Upper lobe of left lung (tissue), 6 donors: ENCODE data around the gene KCTD17. TPM values are rescaled to one million over a fixed set of nuclear protein-coding genes. Genes with fewer than 3 reads are reported as not detected.
A peak's percentile ranks its signal among the peaks of the same experiment; 100 is the strongest.

Experiments used
- ATAC-seq, 2 donors: fragments of 200-7000 bp; cut with Tn5 transposase; one replicate each; pipeline ENCODE4 v1.9.1; 2022; ENCODE audit warnings: mild to moderate bottlenecking in 2 of 2, moderate library complexity in 2 of 2; ENCODE audit not compliant: low FRiP score in 2 of 2
- DNase-seq, 2 donors: peaks; one replicate each; pipeline ENCODE4 v3.0.0-alpha.2; 2019 to 2020
- H3K27ac ChIP-seq, 4 donors: fragments of 200-600 bp; sonication (generic); one replicate each; pipeline ENCODE4 v1.5.1; 2016 to 2019
- H3K27me3 ChIP-seq, 4 donors: fragments of 200-600 bp; sonication (generic); one replicate each; pipeline ENCODE4 v1.5.1; 2017 to 2019
- H3K36me3 ChIP-seq, 4 donors: fragments of 200-600 bp; sonication (generic); one replicate each; pipeline ENCODE4 v1.5.1; 2016 to 2019
- H3K4me1 ChIP-seq, 4 donors: fragments of 200-600 bp; sonication (generic); one replicate each; pipeline ENCODE4 v1.5.1; 2018 to 2019
- H3K4me3 ChIP-seq, 4 donors: fragments of 200-600 bp; sonication (generic); one replicate each; pipeline ENCODE4 v1.5.1; 2017 to 2019; ENCODE audit warnings: mild to moderate bottlenecking in 2 of 4, moderate library complexity in 1 of 4
- H3K9me3 ChIP-seq, 4 donors: fragments of 200-600 bp; sonication (generic); one replicate each; pipeline ENCODE4 v1.5.1; 2018 to 2019
- CTCF ChIP-seq, 6 experiments: fragments of 450-650 bp in 4 of 6; fragments of 200-600 bp in 2 of 6; sonication (generic) in 2 of 6; IDR thresholded peaks; one replicate each; pipeline ENCODE4 v1.5.1; 2016 to 2019; ENCODE audit warnings: antibody characterized with exemption in 6 of 6
- EP300 ChIP-seq, 4 donors: sonication (generic); formaldehyde crosslinking; IDR thresholded peaks; one replicate each; pipeline ENCODE4 v1.5.1; 2017; ENCODE audit warnings: antibody characterized with exemption in 4 of 4, control low read depth in 2 of 4
- POLR2A ChIP-seq, 4 donors: fragments of 450-650 bp; IDR thresholded peaks; one replicate each; pipeline ENCODE4 v1.5.1; 2016 to 2017; ENCODE audit warnings: antibody characterized with exemption in 4 of 4, mild to moderate bottlenecking in 2 of 4
- POLR2AphosphoS5 ChIP-seq, 2 donors: sonication (generic); formaldehyde crosslinking; IDR thresholded peaks; one replicate each; pipeline ENCODE4 v1.5.1; 2017; ENCODE audit warnings: antibody characterized with exemption in 2 of 2
- WGBS, 2 donors: methylation state at CpG; one replicate each; pipeline ENCODE4 v1.1.5; 2017 to 2018; 5-methylcytosine and 5-hydroxymethylcytosine counted together
- total RNA-seq, 6 donors: library from RNA; depleted of rRNA in 4 of 6; stranded (reverse); fragments of >200 nt in 4 of 6; gene quantifications; one replicate each; pipeline versions ENCODE4 v1.1.0 to v1.2.1, GENCODE V29; 2016 to 2021
- donor health status: DM: no; HTN: no; CAD: no; lungs with moderate emphysema.
- donor health status: DM: no; HTN: yes; CAD: no; lungs with severe emphysema.

KCTD17 gene
- total RNA-seq, 6 donors from 2014 or later: 9.0 to 30.4 (median 23.2) TPM

DNA sequence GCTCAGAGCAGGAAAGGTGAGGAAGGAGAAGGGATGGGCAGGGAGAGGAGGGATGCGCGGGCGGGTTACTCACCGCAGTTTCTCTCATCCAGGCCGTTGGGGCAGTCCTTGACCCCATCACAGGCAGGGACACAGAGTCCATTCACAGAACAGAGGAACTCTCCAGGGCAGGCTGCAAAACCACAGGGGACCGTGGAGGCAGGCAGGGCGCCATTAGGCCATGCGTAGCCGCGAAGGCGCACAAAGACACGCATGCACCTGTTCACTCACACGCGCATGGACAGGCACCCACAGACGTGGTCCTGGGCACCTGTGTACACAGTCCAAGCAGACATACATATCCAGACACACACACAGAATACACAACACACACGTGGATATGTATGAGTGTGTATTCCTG, 23.0 kb downstream of the KCTD17 start:
- Histone ChIP-seq H3K4me3 (no peak overlapping the region), H3K27me3 (no peaks in the 10 kb centered on the region), H3K4me1 (peaks cover 0 to 10% (median 6%) of the 10 kb centered on the region in 4 donors), H3K27ac (no peak overlapping the region), H3K9me3 (no peaks in the 10 kb centered on the region), H3K36me3 (no peaks in the 10 kb centered on the region)
- WGBS, 2 donors: 70 to 74% methylated on average over 15 to 16 of the region's 16 CpGs
- ATAC-seq (no peak), DNase-seq (no peak)
- TF ChIP-seq EP300 (IDR thresholded peaks at IDR 0.05): no peak
- no peak for TF ChIP-seq CTCF (IDR thresholded peaks at IDR 0.05)
- no peak for TF ChIP-seq POLR2A (IDR thresholded peaks at IDR 0.05)
- no peak for TF ChIP-seq POLR2AphosphoS5 (IDR thresholded peaks at IDR 0.05)

DNA sequence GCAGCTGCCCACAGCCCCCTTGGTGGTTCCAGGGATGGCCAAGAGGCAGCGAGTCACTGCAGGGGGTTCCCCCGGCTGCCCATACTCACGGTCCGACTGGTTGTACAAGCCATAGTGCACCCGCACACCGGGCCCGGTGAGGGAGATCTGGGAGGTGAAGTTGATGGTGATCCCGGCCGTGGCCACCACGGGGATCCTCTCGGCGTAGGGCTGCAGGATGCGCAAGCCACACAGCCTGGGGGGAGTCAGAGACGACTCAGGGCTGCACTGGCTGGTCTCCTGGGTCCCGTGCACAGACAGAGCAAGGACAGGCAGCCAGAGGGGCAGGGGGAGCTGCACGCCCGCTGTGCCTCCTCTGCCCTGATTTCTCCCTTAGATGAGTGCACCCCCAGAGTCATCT, 23.5 kb downstream of the KCTD17 start:
- Histone ChIP-seq H3K4me1 (peaks cover 0 to 16% (median 7%) of the 10 kb centered on the region in 4 donors), H3K4me3 (no peak overlapping the region), H3K9me3 (no peaks in the 10 kb centered on the region), H3K27ac (no peak overlapping the region), H3K27me3 (no peaks in the 10 kb centered on the region), H3K36me3 (no peaks in the 10 kb centered on the region)
- TF ChIP-seq POLR2AphosphoS5 (IDR thresholded peaks at IDR 0.05) (no peak), POLR2A (IDR thresholded peaks at IDR 0.05) (no peak), EP300 (IDR thresholded peaks at IDR 0.05) (no peak), CTCF (IDR thresholded peaks at IDR 0.05) (no peak)
- ATAC-seq (peak in 1 of 2 donors; percentile 9), DNase-seq (no peak)
- WGBS, 2 donors: 62 to 71% methylated on average over 16 to 17 of the region's 17 CpGs

- Histone ChIP-seq H3K27me3 (no peaks in the 10 kb centered on the region), H3K4me1 (peaks cover 0 to 16% (median 7%) of the 10 kb centered on the region in 4 donors), H3K9me3 (no peaks in the 10 kb centered on the region), H3K27ac (no peak overlapping the region), H3K36me3 (no peaks in the 10 kb centered on the region), H3K4me3 (no peak overlapping the region)
- 83 to 84% methylated on average over 7 to 9 of the region's 9 CpGs for WGBS, 2 donors
- DNase-seq: no peak
- TF ChIP-seq CTCF (IDR thresholded peaks at IDR 0.05) (no peak), POLR2A (IDR thresholded peaks at IDR 0.05) (no peak), EP300 (IDR thresholded peaks at IDR 0.05) (no peak), POLR2AphosphoS5 (IDR thresholded peaks at IDR 0.05) (no peak)
- no peak for ATAC-seq
Measured at GRCh38 chr22:37075822-37076433, 24.4 kb downstream of the KCTD17 start.

- no peak overlapping the region for H3K27ac ChIP-seq
- H3K4me3 ChIP-seq: no peak overlapping the region
- TF ChIP-seq CTCF (IDR thresholded peaks at IDR 0.05): peak; percentile 74 to 90 (median 82)
- no peak for TF ChIP-seq POLR2AphosphoS5 (IDR thresholded peaks at IDR 0.05)
- TF ChIP-seq EP300 (IDR thresholded peaks at IDR 0.05): no peak
- ATAC-seq: peak in 1 of 2 donors; percentile 61
- no peaks in the 10 kb centered on the region for H3K9me3 ChIP-seq
- peaks cover 0 to 16% (median 7%) of the 10 kb centered on the region in 4 donors for H3K4me1 ChIP-seq
- H3K36me3 ChIP-seq: no peaks in the 10 kb centered on the region
- peak; percentile 59 to 97 for DNase-seq
- WGBS, 2 donors: 24 to 29% methylated on average over 14 to 15 of the region's 15 CpGs
- no peaks in the 10 kb centered on the region for H3K27me3 ChIP-seq
Measured at GRCh38 chr22:37077802-37078448, 26.4 kb downstream of the KCTD17 start.
